SK-N-SH treated with all-trans-retinoic acid at 6 μM for 48 hours (cell line): ENCODE measurements around the gene PEG3.

ENCODE experiments used
- ATAC-seq: fragments of 200-7000 bp; cut with Tn5 transposase; 3 replicates; pipeline ENCODE4 v1.9.1; 2020; ENCODE audit warnings: mild to moderate bottlenecking, moderate library complexity
- ARNTL ChIP-seq: fragments of 450-650 bp; formaldehyde crosslinking; IDR thresholded peaks from 2 replicates; pipeline ENCODE4 v1.5.0; 2020; ENCODE audit warnings: low read depth, mild to moderate bottlenecking, moderate library complexity, borderline replicate concordance
- BACH2 ChIP-seq: fragments of 250-450 bp; sonication (Bioruptor Pico); IDR thresholded peaks from 2 replicates; pipeline ENCODE4 v1.9.0; 2021; ENCODE audit warnings: mild to moderate bottlenecking, borderline replicate concordance
- CSDC2 ChIP-seq: fragments of 250-450 bp; sonication (Bioruptor Pico); IDR thresholded peaks from 2 replicates; pipeline ENCODE4 v1.5.0; 2020; ENCODE audit warnings: mild to moderate bottlenecking, moderate library complexity
- ESRRG ChIP-seq: fragments of 250-450 bp; sonication (Bioruptor Pico); IDR thresholded peaks from 2 replicates; pipeline ENCODE4 v1.6.1; 2021; ENCODE audit warnings: mild to moderate bottlenecking
- GLIS3 ChIP-seq: fragments of 250-450 bp; sonication (Bioruptor Pico); IDR thresholded peaks from 2 replicates; pipeline ENCODE4 v1.5.0; 2020; ENCODE audit warnings: mild to moderate bottlenecking, moderate library complexity
- ISL1 ChIP-seq: fragments of 250-450 bp; sonication (Bioruptor Pico); IDR thresholded peaks from 2 replicates; pipeline ENCODE4 v2.1.2; 2022; ENCODE audit warnings: mild to moderate bottlenecking, moderate library complexity
- OSR1 ChIP-seq: fragments of 250-450 bp; sonication (Bioruptor Pico); IDR thresholded peaks from 2 replicates; pipeline ENCODE4 v1.8.0; 2022; ENCODE audit warnings: moderate library complexity, mild to moderate bottlenecking, inconsistent platforms
- POU6F1 ChIP-seq: fragments of 250-450 bp; sonication (Bioruptor Pico); IDR thresholded peaks from 2 replicates; pipeline ENCODE4 v1.8.0; 2021; ENCODE audit warnings: low read depth, mild to moderate bottlenecking, moderate library complexity, borderline replicate concordance
- PPARA ChIP-seq: fragments of 250-450 bp; sonication (Bioruptor Pico); IDR thresholded peaks from 2 replicates; pipeline ENCODE4 v1.5.0; 2020; ENCODE audit warnings: mild to moderate bottlenecking, borderline replicate concordance
- RARB ChIP-seq: fragments of 250-450 bp; sonication (Bioruptor Pico); IDR thresholded peaks from 2 replicates; pipeline ENCODE4 v1.8.0; 2021; ENCODE audit warnings: mild to moderate bottlenecking, moderate library complexity
- SNAI2 ChIP-seq: fragments of 250-450 bp; sonication (Bioruptor Pico); IDR thresholded peaks from 2 replicates; pipeline ENCODE4 v1.5.0; 2020; ENCODE audit warnings: mild to moderate bottlenecking, moderate library complexity
- TCF4 ChIP-seq: fragments of 250-450 bp; sonication (Bioruptor Pico); IDR thresholded peaks from 2 replicates; pipeline ENCODE4 v1.8.0; 2021; ENCODE audit warnings: mild to moderate bottlenecking, moderate library complexity, borderline replicate concordance
- TOX ChIP-seq: fragments of 250-450 bp; sonication (Bioruptor Pico); IDR thresholded peaks from 2 replicates; pipeline ENCODE4 v1.8.0; 2021; ENCODE audit warnings: mild to moderate bottlenecking, moderate library complexity, borderline replicate concordance
- ZC3H10 ChIP-seq: fragments of 250-450 bp; sonication (Bioruptor Pico); IDR thresholded peaks from 2 replicates; pipeline ENCODE4 v1.5.1; 2021; ENCODE audit warnings: mild to moderate bottlenecking, moderate library complexity
- ZFP3 ChIP-seq: fragments of 250-450 bp; sonication (Bioruptor Pico); IDR thresholded peaks from 2 replicates; pipeline ENCODE4 v1.5.0; 2020; ENCODE audit warnings: mild to moderate bottlenecking, moderate library complexity
- ZFP30 ChIP-seq: fragments of 450-650 bp; formaldehyde crosslinking; IDR thresholded peaks from 2 replicates; pipeline ENCODE4 v1.5.0; 2022; ENCODE audit warnings: mild to moderate bottlenecking, moderate library complexity
- ZNF565 ChIP-seq: fragments of 450-650 bp; formaldehyde crosslinking; conservative IDR thresholded peaks from 2 replicates; pipeline ENCODE4 v1.5.0; 2020; ENCODE audit warnings: low read depth, mild to moderate bottlenecking, moderate library complexity
- ZNF70 ChIP-seq: fragments of 450-650 bp; formaldehyde crosslinking; IDR thresholded peaks from 2 replicates; pipeline ENCODE4 v1.5.0; 2020; ENCODE audit warnings: mild to moderate bottlenecking, moderate library complexity
- ZNF8 ChIP-seq: fragments of 450-650 bp; formaldehyde crosslinking; IDR thresholded peaks from 2 replicates; pipeline ENCODE4 v1.5.0; 2020; ENCODE audit warnings: mild to moderate bottlenecking, moderate library complexity
- TF ChIP-seq, protein P1 (sequence below): fragments of 250-450 bp; sonication (Bioruptor Pico); IDR thresholded peaks from 2 replicates; pipeline ENCODE4 v1.5.1; 2021; ENCODE audit warnings: mild to moderate bottlenecking, moderate library complexity
- TF ChIP-seq, protein P2 (sequence below): fragments of 250-450 bp; sonication (Bioruptor Pico); IDR thresholded peaks from 2 replicates; pipeline ENCODE4 v1.8.0; 2020; ENCODE audit warnings: mild to moderate bottlenecking, moderate library complexity, borderline replicate concordance
- TF ChIP-seq, protein P3 (sequence below): fragments of 250-450 bp; sonication (Bioruptor Pico); IDR thresholded peaks from 2 replicates; pipeline ENCODE4 v1.5.0; 2020; ENCODE audit warnings: mild to moderate bottlenecking, moderate library complexity

PEG3 gene

GRCh38 chr19:56835401-56835800 is 5.1 kb downstream of the PEG3 start (continued):
- no peak for TF ChIP-seq ESRRG (CRISPR knock-in tag)
- no peak for TF ChIP-seq BACH2 (CRISPR knock-in tag)
- TF ChIP-seq, all 23 proteins: peak for 0

DNA sequence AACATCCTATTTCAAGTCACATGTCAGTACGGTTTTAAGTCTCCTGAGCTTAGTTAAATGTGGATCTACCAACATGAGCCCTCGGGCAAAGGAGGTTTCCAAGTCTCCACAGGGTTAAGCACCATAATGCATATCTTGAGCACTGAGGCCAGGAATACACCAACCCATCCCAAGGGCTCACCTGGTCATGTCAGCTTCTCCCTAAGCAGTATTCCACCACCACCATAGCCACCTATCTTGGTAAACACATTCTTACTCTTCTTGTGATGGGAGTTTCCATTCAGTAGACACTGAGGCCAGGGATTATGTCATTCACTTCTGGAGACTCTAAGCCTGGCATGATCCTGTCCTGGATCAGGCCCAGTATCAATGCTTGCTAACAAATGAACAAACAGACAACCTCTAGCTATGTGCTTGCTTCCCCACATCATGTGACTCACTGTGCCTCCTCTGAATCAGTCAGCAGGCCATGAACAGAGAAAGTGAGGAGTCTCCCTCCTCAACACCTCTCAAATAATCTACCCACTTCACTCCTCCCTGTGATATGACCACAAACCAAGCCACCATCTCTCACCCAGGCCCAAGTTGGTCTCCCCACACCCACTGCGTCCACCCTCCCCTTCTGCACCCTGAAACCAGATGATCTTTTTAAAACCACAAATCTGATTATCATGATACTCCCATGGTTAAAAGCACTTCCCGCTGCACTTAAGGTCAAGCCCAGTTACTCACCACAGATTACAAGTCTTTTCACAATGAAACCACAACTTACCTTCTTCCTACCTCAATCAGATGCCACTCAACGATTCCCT is 5.8 kb downstream of the PEG3 start:
- ATAC-seq, result no peak
- TF ChIP-seq ISL1 (CRISPR knock-in tag) (no peak), ZNF8 (no peak), RARB (no peak), ZNF70 (CRISPR knock-in tag) (no peak), TOX (CRISPR knock-in tag) (no peak), ZFP30 (CRISPR knock-in tag) (no peak), GLIS3 (CRISPR knock-in tag) (no peak), ESRRG (CRISPR knock-in tag) (no peak), SNAI2 (no peak), TCF4 (CRISPR knock-in tag) (no peak), OSR1 (no peak), ARNTL (CRISPR knock-in tag) (no peak), ZFP3 (CRISPR knock-in tag) (no peak), ZNF565 (CRISPR knock-in tag) (no peak), CSDC2 (CRISPR knock-in tag) (no peak), POU6F1 (no peak), PPARA (CRISPR knock-in tag) (no peak)
- TF ChIP-seq, protein P1, sequence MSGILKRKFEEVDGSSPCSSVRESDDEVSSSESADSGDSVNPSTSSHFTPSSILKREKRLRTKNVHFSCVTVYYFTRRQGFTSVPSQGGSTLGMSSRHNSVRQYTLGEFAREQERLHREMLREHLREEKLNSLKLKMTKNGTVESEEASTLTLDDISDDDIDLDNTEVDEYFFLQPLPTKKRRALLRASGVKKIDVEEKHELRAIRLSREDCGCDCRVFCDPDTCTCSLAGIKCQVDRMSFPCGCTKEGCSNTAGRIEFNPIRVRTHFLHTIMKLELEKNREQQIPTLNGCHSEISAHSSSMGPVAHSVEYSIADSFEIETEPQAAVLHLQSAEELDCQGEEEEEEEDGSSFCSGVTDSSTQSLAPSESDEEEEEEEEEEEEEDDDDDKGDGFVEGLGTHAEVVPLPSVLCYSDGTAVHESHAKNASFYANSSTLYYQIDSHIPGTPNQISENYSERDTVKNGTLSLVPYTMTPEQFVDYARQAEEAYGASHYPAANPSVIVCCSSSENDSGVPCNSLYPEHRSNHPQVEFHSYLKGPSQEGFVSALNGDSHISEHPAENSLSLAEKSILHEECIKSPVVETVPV (CRISPR knock-in tag), result no peak
- TF ChIP-seq, protein P2, sequence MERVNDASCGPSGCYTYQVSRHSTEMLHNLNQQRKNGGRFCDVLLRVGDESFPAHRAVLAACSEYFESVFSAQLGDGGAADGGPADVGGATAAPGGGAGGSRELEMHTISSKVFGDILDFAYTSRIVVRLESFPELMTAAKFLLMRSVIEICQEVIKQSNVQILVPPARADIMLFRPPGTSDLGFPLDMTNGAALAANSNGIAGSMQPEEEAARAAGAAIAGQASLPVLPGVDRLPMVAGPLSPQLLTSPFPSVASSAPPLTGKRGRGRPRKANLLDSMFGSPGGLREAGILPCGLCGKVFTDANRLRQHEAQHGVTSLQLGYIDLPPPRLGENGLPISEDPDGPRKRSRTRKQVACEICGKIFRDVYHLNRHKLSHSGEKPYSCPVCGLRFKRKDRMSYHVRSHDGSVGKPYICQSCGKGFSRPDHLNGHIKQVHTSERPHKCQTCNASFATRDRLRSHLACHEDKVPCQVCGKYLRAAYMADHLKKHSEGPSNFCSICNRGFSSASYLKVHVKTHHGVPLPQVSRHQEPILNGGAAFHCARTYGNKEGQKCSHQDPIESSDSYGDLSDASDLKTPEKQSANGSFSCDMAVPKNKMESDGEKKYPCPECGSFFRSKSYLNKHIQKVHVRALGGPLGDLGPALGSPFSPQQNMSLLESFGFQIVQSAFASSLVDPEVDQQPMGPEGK (CRISPR knock-in tag), result no peak
- TF ChIP-seq, protein P3, sequence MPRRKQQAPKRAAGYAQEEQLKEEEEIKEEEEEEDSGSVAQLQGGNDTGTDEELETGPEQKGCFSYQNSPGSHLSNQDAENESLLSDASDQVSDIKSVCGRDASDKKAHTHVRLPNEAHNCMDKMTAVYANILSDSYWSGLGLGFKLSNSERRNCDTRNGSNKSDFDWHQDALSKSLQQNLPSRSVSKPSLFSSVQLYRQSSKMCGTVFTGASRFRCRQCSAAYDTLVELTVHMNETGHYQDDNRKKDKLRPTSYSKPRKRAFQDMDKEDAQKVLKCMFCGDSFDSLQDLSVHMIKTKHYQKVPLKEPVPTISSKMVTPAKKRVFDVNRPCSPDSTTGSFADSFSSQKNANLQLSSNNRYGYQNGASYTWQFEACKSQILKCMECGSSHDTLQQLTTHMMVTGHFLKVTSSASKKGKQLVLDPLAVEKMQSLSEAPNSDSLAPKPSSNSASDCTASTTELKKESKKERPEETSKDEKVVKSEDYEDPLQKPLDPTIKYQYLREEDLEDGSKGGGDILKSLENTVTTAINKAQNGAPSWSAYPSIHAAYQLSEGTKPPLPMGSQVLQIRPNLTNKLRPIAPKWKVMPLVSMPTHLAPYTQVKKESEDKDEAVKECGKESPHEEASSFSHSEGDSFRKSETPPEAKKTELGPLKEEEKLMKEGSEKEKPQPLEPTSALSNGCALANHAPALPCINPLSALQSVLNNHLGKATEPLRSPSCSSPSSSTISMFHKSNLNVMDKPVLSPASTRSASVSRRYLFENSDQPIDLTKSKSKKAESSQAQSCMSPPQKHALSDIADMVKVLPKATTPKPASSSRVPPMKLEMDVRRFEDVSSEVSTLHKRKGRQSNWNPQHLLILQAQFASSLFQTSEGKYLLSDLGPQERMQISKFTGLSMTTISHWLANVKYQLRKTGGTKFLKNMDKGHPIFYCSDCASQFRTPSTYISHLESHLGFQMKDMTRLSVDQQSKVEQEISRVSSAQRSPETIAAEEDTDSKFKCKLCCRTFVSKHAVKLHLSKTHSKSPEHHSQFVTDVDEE (CRISPR knock-in tag), result no peak

- TF ChIP-seq GLIS3 (CRISPR knock-in tag) (no peak), ISL1 (CRISPR knock-in tag) (no peak), TOX (CRISPR knock-in tag) (no peak), TCF4 (CRISPR knock-in tag) (no peak), OSR1 (no peak), ZNF8 (no peak), SNAI2 (no peak), ZFP30 (CRISPR knock-in tag) (no peak), PPARA (CRISPR knock-in tag) (no peak), ZFP3 (CRISPR knock-in tag) (no peak), POU6F1 (no peak), ZNF565 (CRISPR knock-in tag) (no peak), ZC3H10 (CRISPR knock-in tag) (no peak)
- TF ChIP-seq, protein P1 (CRISPR knock-in tag), result no peak
- TF ChIP-seq, protein P3 (CRISPR knock-in tag), result no peak
- ATAC-seq, result no peak
These were observed 8.1 kb downstream of the PEG3 start for GRCh38 chr19:56832352-56832928.
